Fibroblast of skin of scalp (primary cell): ENCODE results near the gene ACAP2.

Source experiments
- DNase-seq: peaks from one replicate; pipeline ENCODE4 v3.0.0-alpha.2; 2013

ACAP2 gene

GRCh38 chr3:195257454-195258448, 185.1 kb downstream of the ACAP2 start:
- no peak for DNase-seq

- DNase-seq: no peak
Measured at GRCh38 chr3:195256639-195257453, 186.0 kb downstream of the ACAP2 start.

GRCh38 chr3:195255571-195256501, 187.0 kb downstream of the ACAP2 start:
- DNase-seq: peak; percentile 35

GRCh38 chr3:195255176-195255500, 187.7 kb downstream of the ACAP2 start:
- no peak for DNase-seq

- no peak for DNase-seq
Measured at GRCh38 chr3:195254454-195255175, 188.2 kb downstream of the ACAP2 start.

GRCh38 chr3:195253923-195254432, 188.8 kb downstream of the ACAP2 start:
- DNase-seq: no peak

GRCh38 chr3:195251336-195252065, 191.3 kb downstream of the ACAP2 start:
- no peak for DNase-seq

GRCh38 chr3:195250473-195251251, 192.2 kb downstream of the ACAP2 start:
- DNase-seq: no peak

- no peak for DNase-seq
Measured at GRCh38 chr3:195249858-195250464, 192.9 kb downstream of the ACAP2 start.

- no peak for DNase-seq
Measured at GRCh38 chr3:195249057-195249770, 193.6 kb downstream of the ACAP2 start.

GRCh38 chr3:195248281-195248680, 194.5 kb downstream of the ACAP2 start:
- DNase-seq: no peak

GRCh38 chr3:195247863-195248189, 195.0 kb downstream of the ACAP2 start:
- no peak for DNase-seq

GRCh38 chr3:195247086-195247862, 195.5 kb downstream of the ACAP2 start:
- no peak for DNase-seq

- DNase-seq: peak; percentile 58
Measured at GRCh38 chr3:195246581-195246995, 196.2 kb downstream of the ACAP2 start.

- DNase-seq: no peak
Measured at GRCh38 chr3:195245531-195245951, 197.3 kb downstream of the ACAP2 start.

- peak; percentile 34 for DNase-seq
Measured at GRCh38 chr3:195241592-195242355, 201.0 kb downstream of the ACAP2 start.

GRCh38 chr3:195240939-195241338, 201.9 kb downstream of the ACAP2 start:
- DNase-seq: no peak
